ENCODE results near the gene AKNAD1.
"Not testable (repeated sequence)": the region's sequence is repeated elsewhere in the genome, so short reads cannot be mapped to it uniquely, and the experiment has no call there.

The AKNAD1 gene

DNA sequence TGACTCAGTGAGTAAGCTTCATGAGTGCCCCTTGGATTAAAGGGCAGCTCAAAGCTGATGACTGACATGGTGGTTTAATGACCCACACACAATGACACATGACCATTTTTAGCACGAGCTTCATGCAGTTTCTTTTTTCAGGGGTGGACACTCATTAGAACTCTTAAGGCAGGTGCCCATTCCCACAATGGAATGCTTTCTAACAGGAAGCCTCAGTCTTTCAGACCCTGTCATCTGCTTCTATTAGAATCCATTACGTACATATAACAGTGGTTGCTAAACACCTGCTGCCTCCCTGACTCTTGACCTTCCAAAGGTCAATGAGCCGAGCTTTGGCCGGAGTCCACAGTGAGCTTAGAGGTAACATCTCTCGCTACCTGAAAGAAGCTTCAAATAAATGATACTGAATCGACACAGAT is 27.4 kb downstream of the AKNAD1 start:
- DNase-seq (ENCODE audit: low read depth): no peak

DNA sequence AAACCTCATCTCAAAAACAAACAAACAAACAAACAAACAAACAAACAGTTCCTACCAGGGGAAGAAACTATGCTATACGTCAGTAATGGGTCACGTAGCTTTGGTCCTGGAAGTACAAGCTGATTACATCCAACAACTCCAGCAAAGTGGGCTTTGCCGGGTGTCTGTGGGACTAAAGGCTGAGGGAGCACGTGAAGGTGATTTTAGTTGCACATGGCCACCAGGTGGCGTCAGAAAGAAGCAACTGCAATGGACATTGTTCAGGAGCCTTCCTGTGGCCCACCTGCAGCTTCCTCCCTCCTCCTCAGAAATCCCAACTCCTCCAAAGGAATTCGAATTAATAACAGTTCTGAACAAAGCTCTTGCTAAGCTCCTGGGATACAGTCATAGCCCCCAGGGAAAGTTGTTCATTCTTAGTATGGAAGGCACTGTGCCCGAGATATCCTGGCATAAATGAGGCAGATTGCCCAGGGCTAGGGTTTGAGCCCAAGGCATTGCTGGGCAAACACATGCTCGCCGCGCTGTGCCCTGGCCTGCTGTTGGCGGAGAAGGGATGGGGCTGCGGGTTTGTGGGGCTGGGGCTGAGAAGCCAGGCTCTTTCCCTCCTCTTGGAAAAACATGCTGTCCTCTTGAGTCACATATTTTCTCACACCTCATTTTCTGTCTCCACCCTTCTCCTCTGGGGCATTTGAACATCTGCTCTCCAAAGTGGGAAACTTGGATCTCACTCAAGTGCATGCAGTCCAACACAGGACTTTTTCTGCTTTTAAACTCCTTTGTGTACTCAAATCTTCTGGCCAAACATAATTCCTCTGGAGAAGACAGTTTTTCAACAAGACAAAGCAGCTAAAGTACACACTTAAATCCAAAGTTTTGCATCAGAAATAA is 28.6 kb downstream of the AKNAD1 start:
- DNase-seq (ENCODE audit: low read depth): peak; percentile 59

DNA sequence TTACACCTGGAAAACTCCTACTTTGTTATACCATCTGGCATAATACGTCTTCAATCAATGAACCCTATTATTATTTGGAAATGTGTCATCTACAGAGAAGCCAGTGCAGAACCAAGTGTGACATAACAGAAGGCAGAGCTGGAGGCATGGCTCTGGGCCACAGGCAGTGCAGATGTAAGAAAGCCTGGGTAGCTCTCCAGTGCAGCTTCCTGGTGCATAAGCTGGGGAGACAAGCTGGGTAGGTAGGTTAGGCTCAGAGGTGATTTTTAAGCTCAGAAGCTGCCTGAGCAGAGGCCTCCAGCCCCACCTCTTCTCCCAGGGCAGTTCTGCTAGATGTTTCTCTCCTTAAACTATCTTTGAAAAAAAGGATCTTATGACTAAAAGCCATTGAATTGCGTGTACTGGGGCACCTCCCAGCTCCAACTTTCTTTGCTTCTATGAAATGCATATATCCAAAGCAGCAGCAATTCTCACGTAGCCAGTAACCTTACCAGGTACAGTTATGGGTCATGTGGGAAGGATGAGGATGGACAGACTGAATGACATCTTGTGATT is 30.7 kb downstream of the AKNAD1 start:
- DNase-seq (ENCODE audit: low read depth): no peak

DNA sequence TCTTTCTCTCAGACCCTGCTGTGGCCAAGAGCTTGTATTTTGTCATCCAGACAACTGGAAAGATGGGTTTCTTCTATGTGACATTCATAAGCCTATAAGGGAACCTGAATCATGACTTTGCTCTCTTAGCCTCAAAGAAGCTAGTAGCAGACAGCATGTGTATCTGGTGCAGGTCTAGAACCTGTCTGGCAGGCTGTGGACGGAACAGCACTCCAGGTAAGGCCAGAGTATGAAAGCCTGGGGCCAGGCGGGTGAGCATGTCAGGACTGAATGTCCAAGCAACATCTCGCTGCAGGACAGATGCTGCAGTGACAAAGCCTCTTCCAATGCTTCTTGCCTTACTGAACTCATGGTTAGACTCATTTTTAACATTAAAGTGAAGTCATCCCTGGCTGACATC is 32.8 kb downstream of the AKNAD1 start:
- DNase-seq (ENCODE audit: low read depth): no peak

DNA sequence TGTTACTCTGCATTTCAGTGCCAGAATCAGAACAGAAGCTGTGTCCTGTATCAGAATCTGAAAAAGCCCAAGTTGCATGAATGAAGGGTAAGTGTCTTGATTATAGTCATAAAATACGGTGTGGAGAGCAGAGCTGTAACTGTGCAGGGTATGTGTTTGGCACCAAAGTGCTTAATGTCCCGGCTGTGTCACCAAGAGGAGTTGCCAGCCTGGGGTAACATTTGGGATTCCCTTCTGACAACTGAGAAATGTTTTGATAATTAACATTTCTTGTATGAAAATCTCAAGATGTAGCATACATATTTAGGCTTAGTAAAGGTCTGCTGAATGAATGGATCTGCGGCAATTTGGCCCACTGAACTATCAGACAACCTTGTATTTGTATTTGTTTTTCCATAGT is 33.3 kb downstream of the AKNAD1 start:
- DNase-seq (ENCODE audit: low read depth): no peak

DNA sequence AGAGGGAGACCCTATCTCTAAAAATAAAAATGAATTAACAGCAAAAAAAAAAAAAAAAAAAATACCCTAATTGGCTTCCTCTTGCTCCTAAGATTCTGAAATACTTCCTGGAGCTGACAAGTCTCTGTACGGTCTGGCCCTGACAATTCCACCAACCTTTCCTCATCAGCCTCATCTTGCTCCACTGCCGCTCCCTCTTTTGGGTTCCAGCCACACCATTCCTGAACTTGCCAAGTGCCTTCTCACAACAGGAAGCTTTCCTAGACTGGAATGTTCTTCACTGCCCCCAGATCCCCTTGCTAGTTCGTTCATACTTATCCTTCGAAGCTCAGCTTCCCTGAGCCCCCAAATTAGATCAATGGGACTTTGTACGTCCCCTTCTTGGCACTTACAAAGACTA is 37.0 kb downstream of the AKNAD1 start:
- no peak for DNase-seq (ENCODE audit: low read depth)

DNA sequence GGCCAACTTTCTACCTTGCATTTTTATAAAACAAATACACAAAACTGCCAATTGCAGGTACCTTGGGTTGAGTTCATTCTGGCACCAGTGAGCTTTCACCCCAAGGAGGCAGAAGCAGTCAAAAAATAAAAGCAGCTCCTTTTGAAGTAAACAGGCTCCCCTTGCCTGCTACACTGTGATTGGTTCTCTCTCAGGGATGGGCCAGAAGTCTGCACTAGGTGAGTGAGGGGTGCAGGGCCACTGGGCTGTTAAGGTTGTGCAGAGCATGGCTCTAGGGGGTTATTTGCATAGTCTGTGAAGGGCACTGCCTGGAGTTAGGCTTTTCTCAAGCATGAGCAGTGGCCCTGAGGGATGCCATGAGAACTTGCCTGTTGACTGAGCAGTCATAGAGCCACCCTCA is 39.1 kb downstream of the AKNAD1 start:
- no peak for DNase-seq (ENCODE audit: low read depth)

DNA sequence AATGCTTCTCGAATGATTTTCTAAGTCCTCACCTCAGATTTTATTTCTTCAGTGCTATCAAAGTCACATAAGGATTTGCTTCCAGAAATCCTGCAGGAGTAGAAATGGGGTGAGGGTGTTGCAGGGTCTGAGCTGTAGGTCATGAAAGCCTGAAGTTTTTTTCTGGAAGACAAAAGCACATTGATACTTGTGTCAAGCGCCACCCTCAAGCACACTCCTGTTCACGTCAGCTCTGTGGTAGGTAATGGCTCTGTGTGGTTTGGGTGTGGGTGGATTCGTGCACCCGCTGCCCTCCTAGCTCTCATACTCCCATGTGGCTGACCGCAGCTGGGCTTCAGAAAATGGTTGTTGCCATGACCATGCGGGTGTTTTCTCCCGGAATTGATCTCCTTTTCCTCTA is 39.9 kb downstream of the AKNAD1 start:
- DNase-seq (ENCODE audit: low read depth): no peak

DNA sequence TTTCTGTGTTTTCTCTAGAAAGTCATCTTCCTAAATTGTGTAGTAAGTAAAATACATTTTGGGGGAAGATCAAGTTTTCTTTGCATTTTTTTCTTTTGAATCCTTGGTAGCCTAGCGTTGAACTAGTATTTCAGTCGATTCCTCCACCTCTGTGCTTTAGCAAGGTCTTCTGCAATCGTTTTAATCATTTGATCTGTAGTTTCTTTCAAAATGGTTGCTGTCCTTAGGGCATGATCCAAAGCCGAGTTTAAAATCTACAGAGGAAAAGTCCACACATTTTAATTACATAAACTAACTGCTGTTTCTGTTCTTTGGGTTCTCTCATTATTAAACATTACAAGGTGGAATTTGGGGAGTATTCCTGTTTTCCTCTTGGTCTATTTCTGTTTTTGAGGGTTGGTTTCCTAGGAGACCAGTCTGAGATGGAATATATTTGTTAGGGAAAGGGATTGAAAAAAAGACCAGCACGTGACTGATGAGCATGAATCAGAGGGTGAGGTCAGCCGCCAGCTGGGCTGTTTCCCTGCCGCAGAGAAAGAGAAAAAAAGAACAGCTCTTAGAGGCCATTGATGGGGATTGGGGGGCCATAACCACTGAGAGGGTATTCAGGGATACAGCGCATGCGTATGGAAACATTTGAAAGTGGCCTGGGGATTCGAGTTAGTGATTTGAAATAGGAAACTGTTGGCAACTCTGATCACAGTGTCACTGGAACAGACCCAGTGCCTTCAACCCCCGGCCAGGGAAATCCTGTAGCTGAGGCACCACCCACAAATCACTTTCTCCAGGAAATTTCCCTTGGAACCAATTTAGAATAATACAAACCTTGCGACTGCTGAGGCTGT is 40.6 kb downstream of the AKNAD1 start:
- DNase-seq (ENCODE audit: low read depth): no peak

DNA sequence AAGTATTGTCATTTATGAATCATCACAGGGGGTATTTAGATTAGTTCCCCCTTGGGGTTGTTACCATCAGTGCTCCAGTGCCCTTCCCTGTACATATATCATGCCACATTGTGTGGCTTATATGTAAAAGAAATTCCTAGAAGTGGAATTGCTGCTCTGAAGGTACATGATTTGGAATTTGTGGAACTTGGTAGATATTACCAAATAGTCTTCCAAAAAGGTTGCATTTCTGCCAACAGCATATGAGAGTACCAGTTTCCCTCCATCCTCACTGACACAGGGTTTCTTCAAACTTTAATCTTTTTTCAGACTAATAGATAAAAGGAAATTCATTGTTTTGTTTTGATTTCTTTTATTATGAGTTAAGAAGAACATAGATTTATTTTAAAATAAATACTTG is 41.3 kb downstream of the AKNAD1 start:
- no peak for DNase-seq (ENCODE audit: low read depth)

DNA sequence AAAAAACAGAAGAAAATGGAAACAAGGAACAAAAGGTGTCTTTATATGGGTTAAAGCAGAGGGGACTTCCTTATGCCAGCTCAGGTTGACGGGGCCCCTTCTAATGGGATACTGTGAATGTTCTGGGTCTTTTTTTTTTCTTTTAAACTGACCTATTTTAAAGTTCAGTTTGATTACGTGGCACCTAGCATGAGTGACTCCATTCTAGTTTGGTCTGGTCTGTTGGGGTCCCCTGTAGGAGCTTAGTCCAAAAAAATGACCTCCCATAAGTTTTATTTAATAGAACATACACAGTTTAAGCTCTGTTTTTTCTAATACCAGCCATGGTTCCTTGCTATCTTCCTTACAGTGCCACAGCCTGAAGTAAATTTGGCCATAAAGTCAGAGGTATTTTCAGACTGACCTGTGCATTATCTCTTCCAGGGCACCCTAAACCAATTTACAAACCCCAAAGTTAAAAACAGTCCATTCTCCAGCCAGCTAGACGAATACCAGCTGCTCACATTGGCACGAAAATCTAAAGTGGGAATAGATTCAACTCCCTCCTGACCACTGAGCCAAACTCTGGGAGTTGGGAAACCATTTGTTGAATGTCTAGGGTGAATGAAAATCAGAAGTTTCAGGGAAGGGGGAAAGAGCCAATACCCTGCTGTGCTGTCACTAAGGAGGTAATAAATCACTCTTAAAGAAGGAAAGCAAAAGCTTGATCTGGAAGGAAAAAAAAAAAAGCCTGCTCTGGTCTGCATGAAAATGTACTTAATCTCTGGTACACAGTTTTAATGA is 42.4 kb downstream of the AKNAD1 start:
- DNase-seq (ENCODE audit: low read depth): no peak

DNA sequence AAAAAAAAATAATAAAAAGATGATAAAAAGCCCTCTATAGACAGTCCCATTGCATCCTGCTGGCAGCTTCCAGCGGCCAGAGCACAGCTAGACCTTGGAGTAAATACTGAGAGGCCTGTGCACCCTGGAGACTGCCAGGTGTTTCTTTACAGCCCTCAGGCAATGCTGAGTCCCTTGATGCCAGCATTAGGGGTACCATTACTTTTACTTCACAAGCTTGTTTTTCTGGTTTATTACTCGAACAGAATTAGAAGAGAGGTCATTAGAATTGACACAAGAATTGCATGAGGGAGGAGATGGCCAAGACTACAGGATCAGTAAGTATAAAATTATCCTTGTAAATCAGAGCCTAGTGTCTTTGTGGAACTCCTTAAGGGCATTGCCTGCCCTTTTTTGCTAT is 43.6 kb downstream of the AKNAD1 start:
- DNase-seq (ENCODE audit: low read depth): no peak

DNA sequence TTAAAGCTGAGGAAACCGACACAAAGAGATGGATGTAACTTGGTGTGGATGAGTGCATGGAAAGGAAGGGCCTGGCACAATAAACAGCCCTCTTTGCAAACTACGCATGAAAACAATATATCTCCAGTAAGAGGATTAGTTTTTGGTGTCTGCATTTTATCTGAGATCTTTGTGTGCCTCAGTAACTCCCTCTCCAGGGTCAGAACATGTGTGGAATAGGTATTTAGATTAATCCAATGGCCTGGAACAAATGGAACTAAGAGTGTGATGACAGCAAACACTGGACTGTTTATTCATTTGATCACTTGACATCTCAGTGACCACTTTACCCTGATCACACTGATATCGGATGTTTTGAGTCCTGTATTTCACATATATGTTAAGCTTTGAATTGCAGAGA is 45.3 kb downstream of the AKNAD1 start:
- DNase-seq (ENCODE audit: low read depth): no peak

DNA sequence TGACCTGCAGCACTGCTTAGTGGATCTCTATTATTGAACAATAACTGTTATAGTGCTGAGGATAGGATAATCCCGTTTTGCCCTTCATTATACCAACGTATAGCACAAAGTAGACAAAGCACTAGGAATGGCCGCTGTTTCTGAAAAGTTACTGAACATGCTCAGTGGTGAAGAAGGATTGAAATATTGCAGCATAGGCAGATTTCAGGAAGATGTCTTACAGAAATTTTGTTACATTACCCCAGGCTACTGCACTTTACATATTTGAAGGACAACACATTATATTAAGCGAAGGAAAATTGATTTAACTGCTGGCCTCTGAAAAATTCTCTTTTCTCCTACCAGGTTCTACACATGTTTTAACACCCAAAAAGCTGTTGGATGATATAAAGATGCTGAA is 48.5 kb downstream of the AKNAD1 start:
- DNase-seq (ENCODE audit: low read depth): no peak

DNA sequence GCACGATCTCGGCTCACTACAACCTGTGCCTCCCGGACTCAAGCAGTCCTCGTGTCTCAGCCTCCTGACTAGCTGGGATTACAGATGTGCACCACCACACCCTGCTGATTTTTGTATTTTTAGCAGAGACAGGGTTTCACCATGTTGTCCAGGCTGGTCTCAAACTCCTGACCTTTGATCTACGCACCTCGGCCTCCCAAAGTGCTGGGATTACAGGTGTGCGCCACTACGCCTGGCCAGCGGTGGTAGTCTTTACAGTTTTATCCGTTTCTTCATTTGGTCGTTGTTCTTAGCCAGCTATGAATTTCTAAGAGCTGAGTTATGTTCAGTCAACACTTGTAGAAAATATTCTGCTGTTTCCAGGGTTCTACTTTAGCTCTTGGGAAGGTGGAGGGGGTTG is 53.3 kb downstream of the AKNAD1 start:
- DNase-seq (ENCODE audit: low read depth): no peak

DNA sequence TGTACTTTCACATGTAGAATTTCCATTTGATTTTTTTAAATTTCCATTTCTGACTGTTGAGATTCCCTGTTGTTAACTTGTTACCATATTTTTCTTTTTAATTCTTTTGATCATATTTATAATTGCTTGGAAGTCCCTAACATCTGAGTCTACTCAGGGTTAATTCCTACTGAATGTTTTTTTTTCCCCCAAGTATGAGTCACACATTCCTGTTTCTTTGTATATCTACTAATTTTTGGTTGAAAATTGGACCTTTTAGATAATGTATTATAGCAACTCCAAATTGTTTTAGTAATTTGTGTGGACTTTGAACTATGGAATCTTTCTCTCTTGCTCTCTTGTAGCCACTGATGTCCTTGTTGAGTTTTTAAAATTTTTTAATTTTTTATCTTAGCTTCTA is 55.8 kb downstream of the AKNAD1 start:
- no peak for DNase-seq (ENCODE audit: low read depth)

DNA sequence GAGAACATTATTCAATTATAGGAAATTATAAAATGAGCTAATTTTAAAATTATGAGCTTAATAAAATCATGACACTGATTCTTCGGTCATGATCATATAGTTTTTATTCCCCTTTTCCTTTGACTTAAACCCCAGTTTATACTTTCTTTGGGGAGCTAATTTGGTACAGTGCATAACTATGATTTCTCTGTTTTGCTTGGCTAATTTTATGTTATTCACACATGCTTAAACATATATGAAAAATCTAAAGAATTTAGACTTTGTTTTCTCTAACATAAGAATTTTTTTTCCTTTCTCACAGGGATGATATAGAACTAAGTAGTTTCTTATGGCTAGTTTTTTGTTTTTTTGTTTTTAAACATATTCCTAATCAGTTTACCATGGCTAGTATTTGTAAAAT is 57.9 kb downstream of the AKNAD1 start:
- DNase-seq (ENCODE audit: low read depth): no peak

DNA sequence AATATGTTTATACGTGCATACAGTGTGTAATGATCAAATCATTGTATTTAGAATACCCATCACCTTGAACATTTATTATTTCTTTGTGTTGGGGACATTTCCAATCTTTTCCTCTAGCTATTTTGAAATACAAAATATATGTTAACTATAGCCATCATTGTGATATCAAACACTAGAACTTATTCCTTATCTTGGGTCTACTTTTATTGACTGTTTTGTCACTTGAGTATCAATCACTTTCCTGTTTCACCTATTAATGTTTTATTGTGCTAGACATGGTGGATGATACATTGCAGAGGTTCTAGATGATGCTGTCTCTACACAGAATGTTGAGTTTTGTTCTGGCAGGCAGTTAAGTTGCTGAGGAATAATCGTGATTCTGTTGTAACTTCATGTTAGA is 64.5 kb downstream of the AKNAD1 start:
- DNase-seq (ENCODE audit: low read depth): no peak

DNA sequence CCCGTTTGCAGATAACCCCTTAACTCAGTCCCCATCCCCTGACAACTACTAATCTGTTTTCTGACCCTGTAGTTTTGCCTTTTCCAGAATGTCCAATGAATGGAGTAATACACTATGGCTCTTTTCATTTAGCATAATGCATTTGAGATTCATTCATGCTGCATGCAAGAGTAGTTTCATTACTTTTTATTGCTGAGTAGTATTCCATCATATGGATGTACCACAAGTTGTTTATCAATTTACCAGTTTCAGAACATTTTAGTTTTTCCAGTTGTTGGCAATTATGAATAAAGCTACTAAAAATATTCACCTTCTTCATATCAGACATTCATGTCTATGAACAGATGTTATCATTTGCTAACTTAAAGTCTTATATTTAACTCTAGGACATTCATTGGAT is 65.1 kb downstream of the AKNAD1 start:
- no peak for DNase-seq (ENCODE audit: low read depth)

DNA sequence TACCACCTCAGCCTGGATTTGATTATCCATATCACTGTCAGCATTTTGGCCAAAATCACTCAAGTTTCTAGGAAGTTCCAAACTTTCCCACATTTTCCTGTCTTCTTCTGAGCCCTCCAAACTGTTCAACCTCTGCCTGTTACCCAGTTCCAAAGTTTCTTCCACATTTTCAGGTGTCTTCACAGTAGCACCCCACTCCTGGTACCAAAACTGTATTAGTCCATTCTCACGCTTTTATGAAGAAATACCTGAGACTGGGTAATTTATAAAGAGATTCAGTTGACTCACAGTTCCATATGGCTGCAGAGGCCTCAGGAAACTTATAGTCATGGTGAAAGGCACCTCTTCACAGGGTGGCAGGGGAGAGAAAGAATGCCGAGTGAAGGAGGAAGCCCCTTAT is 71.0 kb downstream of the AKNAD1 start:
- DNase-seq (ENCODE audit: low read depth): no peak

DNA sequence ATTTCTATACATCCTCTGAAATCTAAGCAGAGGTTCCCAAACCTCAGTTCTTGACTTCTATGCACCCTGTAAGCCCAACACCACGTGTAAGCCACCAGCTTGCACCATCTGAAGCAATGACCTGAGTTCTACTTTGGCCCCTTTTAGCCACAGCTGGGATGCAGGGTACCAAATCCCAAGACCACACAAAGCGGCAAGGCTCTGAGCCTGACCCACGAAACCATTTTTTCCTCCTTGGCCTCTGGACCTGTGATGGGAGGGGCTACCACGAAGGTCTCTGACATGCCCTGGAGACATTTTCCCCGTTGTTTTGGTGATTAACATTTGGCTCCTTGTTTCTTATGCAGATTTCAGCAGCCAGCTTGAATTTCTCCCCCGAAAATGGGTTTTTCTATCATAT is 71.6 kb downstream of the AKNAD1 start:
- no peak for DNase-seq (ENCODE audit: low read depth)

DNA sequence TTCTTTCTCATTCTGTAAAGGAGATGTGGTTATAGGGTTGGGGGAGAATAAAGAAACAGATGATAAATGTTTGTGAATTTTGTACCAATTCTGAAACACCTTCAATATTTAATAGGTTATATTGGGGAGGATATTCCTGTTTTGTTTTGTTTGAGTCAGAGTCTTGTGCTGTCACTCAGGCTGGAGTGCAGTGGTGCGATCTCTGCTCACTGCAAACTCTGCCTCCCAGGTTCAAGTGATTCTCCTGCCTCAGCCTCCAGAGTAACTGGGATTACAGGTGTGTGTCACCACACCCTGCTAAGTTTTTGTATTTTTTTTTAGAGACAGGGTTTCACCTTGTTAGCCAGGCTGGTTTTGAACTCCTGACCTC is 75.3 kb downstream of the AKNAD1 start:
- DNase-seq (ENCODE audit: low read depth): not testable (repeated sequence)
